GM21723 (cell line): ENCODE data around the gene LY6G5B.
A peak's percentile ranks its signal among the peaks of the same experiment; 100 is the strongest.
"Not testable (repeated sequence)": the region's sequence is repeated elsewhere in the genome, so short reads cannot be mapped to it uniquely, and the experiment has no call there.

Source experiments
- ATAC-seq: cut with Tn5 transposase; IDR thresholded peaks from one replicate; pipeline ENCODE4 v1.9.1; 2021; ENCODE audit warnings: mild to moderate bottlenecking, moderate library complexity; ENCODE audit not compliant: unreplicated experiment

Gene LY6G5B

DNA sequence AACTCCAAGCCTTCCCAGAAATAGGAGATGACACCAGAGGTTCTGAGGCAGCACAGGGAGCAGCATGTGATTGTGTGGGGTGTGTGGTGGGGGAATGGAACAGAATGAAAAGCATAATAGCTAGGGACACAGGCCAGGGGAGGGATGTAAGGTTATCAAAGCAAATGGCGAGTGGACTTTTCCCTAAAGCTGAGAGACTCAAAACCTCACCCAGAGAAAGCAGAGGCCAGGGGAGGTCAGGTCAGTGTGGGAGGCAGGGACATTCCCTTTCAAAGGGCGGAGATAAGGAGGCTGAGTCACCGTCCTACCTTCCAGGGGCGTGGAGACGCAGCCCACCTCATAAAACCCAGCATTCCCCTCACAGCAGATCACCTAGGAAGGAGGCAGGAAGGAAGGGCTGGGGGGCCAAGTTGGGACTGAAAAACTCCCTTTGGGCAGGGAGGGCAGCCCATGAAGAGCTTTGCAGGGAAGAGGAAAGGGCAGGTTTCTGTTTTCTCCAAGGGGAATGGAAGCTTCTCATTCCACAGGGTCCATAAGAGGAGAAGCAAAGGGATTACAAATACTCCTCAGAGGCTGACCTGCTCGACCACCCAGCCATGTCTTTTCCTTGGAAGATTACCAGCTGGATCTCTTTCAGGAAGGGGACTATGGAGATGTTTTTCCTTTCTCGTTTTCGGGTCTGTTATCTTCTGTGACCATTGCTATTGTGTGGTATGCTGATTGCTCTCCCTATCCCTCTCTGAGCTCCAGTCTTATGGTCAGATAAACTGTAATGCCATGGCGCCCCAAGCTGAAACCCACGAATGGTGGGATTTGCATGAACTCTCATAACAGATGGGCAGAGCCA, 20.7 kb downstream of the LY6G5B start:
- no peak for ATAC-seq

DNA sequence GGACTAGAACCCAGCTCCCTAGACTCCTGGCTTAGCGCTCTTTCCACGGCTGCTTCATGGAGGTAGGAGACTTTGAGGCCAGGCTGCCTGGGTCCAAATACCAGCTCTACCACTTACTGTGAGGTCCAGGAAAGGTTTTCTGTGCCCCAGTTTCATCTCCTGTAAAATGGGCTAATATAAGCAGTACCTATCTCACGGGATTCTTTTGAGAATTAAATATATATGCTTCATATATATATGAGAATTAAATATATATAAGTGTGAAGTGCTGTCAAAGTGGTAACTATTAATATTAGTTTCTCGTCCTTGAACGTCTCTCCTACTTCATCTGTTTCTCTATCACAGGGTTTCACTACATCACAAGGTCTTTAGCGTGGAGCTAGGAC, 21.3 kb downstream of the LY6G5B start:
- ATAC-seq = no peak

DNA sequence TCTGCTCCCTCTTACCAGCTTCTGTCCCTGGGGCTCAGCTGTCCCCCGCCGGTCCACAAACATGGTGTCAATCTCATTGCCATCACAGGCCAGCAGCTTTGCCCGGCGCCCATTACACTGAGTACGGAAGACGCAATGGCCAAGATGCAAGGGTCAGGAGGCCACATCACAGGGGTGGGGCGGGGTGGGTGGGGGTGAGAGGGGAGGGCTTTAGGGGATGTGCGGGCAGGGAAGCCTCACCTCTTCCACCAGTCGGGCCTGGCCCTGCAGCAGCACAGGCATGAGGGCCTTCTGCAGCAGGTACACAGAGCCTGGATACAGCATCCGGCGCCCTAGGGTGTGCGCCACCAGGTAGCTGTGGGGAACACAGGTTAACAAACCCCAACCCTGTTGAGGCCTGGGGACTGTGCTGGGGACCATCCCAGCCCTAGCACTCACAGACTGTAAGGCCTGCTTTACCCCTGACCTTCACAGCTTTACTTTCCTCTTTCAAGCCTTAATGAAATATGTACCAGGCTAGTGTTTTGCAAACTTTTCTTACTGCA, 21.9 kb downstream of the LY6G5B start:
- ATAC-seq = no peak

DNA sequence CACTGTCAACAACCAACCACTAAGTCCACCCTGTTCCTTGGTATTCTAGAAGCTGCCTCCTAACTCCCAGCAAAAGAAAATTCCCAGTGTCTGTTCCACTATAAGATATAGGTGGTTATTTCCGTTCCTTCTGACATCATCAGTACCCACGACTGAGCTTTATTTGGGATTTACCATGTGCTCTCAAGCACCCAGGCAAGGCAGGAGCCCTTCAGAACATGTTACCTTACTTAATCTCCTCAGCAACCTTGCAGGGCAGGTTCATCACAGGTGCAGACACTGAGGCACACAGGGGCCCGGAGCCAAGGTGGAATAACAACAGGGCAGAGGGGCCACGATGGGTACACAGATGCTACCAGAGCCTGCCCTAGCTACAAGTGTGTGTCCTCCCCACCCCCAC, 22.6 kb downstream of the LY6G5B start:
- no peak for ATAC-seq

DNA sequence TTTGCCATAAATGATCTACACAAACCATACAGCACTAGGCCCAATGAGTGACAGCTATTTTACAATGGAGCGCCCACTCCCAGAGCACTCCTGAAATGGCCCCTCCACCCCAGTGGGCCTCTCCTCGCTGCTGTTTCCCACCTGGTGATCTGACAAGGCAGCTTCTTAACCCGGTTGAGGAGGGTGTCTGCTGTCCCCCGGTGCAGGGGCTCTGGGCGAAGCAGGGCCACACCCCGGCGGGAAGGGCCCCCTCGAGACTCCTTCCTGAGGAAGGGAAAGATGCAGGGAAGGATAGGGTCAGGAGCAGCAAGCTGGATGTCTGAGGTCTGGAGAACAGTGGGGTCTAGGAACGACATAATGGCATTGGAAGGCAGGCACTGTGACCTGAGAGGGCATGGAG, 23.1 kb downstream of the LY6G5B start:
- no peak for ATAC-seq

DNA sequence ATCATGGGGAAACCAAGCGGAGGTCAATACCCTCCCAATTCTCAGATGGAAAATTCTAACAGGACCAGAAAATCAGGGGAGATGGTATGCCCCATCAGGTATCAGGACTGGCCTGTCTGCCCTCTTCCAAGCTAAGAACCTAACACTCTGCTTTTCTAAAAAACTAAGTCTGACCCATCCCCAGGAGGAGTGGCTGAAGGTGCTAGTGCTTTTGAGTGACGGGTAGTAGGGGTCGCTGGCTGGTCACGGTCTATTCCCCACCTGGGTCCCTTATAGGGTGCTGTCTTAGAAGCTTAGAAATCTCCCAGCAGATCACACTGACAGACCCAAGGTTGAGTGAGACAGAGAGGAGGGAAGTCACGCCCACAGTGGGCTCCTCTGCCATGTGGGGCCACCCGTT, 23.8 kb downstream of the LY6G5B start:
- no peak for ATAC-seq

DNA sequence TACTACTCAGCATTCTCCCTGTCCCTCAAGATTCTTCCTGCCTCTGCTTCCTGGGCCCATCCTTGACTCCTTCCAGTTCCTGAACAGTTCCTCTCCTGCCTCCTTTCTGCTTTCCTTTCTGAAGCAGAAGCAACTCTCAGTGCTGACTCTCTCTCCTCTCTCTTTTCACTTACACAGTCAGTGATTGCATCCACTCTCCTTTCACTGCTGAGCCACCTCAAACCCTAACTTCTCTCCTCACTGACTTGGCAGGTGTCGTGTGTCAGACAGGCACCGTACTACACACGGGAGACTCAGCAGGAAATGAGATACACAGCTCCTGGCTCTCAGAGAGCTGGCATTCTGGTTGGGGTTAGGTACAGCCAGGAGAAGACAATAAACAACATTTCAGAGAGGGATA, 27.8 kb downstream of the LY6G5B start:
- ATAC-seq = no peak

DNA sequence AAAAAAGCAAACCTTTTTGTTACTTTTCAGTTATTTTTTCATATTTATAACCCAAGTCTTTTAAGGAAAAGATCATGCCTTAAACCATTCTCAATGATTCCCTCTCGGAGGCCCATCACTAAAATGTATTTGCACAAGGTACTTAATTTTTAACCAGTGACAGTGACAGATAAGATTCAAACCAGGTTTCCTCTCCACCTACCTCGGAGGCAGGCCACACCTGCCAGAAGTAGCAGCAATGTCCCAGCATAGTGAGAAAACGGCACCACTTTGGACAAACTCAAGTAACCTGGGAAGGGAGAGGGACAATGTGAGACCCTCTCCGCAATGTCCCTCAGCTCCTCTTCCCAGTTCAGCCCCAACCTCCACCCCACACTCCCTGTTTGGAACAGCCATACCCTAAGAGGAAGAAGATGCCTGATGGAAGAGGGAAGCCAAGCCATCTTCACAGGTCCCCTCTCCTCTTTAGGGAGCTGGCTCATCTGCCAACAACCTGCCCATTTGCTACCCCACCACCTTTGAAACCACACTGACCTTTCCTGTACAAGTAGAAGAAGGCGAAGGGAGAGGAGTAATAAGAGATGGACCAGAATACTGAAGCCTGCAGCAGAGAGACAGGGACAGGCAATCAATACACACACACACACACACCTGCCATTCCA, 31.1 kb downstream of the LY6G5B start:
- ATAC-seq = no peak

DNA sequence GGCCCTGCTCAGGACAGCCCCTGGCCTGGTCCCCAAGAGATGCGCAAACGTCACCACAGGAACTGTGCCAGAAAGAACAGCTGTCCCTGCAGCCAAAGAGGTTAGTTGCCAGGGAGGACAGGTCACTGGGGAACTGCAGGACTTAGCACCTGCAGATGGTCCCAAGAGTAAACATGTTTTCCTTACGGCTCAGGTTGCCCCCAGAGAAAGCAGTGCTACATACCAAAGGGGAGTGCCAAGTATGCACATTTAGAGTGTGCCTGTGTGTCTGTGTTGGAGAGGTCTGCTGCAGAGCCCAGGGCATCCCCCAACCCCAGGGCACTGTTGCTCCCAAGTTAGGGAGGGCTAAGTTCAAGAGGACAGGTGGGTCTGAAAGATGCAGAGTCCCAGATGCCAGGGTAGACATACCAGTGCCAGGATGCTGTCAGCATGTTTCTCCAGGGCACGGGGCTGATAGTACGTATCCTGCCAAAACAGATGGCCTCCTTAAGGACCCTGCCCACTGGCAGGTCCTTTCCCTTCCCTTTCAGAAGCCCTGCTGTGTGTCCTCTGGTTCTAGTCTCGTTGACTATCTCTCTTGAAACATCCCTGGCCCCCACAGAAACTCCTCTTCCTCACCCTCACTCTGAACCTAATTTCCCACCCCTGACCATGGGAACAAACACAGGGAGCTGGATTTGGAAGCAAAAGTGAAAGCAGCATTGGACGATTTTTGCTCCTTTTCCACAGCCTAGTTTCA, 32.1 kb downstream of the LY6G5B start:
- no peak for ATAC-seq

DNA sequence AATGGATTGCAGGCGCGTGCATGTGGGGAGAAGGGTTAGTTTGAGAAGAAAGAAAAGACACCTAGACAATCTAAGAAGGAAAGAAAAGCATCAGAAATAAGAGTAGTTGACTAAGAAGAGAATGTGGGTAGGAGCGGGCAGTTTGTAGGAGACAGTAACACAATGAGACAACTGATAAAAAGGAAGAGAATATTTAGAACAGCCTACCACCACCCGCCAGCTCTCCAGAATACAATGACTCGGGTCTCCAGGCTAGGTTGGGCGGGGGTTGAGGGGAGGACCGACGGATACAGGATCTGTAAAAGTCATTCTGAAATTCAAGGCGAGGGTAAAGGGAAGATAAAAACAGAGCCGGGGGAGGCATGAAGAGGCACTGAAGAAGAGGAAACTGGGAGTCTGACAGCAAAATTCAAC, 32.6 kb downstream of the LY6G5B start:
- no peak for ATAC-seq

DNA sequence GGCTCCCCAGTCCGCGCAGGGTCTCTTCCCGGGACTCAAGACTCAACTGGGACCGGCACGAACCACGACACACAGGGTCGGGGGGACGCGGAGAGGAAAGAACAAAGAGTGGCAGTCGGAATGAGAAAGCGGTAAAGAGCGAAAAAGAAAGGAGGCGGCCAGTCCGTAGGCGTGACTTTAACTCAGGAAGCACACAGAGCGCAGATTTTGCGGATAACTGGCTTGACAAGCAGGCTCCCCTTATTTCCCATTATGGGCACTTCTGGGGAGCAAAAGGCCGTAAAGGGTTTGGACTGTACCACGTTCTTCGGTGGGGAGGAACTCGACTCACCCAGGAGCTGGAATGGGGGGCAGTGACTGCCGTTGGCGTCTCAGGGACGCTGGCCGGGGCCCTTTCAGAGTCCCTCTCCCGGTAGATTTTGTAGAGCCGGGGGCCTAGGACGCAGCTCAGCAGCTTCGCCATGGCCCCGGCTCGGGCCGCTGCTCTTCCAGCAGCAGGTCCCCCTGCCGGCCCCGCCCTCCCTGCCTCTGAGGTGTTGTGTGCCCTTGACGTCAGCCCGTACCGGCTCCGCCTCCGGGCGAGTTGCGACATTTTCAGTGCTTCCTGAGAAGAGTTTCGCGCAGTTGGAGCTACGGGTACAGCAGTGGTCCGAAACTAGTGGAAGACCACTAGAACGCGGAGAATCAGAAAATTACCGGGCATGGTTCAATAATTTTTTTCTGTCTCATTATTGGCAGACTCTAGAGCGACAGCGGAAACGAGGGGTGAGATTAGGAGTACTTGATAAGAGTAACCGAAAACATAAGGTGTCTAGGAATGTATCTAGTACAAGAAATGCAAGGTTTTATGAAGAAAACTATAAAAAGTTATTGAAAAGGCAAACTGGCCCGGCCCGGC, 33.3 kb downstream of the LY6G5B start, which contains the start of gene ABHD16A:
Gene ABHD16A, minus strand, starts transcription at position 506 of the 898 bp plus-strand sequence. Its CDS starts 43 bp downstream, at position 463.
- peak; percentile 87 for ATAC-seq

DNA sequence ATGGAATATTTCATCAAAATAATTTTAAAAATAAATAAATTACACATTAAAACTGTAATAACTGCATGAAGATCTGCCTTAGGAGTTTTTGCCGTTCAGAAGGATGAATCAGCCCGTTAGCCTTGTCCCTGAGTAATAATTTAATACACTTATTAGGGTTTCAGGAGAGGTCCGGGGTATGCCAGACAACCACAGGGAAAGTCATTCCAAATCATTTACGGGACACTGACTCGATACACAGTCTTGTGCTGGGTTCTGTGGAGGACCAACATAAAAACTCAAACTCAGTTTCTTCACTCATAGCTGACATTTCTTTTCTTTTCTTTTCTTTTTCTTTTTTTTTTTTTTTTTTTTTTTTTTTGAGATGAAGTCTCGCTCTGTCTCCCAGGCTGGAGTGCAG, 36.2 kb downstream of the LY6G5B start:
- no peak for ATAC-seq

DNA sequence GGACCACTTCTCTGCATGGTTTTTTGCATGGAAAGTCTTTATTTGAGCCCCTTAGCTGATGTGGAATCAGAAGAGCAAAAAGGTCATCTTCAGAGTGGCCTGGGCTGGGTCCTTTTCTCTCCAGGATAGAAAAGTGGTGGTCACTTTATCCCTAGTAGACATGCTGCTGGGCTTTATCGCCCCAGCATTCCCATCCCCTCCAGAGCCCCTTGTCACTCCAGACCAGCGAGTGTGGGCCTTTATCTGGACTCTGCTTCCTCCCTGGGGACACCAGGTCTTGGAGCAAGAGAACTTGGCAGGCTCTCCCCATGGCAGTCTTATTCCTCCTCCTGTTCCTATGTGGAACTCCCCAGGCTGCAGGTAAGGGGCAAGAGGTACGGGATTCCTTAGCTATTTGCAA, 36.8 kb downstream of the LY6G5B start, which contains the start of gene LY6G6F:
Gene LY6G6F, plus strand, starts transcription at position 268 of the 400 bp plus-strand sequence. Its CDS starts 41 bp downstream, at position 309.
- no peak for ATAC-seq

DNA sequence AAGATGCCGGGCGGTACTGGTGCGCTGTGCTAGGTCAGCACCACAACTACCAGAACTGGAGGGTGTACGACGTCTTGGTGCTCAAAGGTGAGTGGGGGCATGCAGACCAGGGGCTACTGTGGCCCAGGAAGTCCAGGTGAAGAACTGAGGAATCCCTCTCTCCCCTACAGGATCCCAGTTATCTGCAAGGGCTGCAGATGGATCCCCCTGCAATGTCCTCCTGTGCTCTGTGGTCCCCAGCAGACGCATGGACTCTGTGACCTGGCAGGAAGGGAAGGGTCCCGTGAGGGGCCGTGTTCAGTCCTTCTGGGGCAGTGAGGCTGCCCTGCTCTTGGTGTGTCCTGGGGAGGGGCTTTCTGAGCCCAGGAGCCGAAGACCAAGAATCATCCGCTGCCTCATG, 37.9 kb downstream of the LY6G5B start:
- no peak for ATAC-seq

DNA sequence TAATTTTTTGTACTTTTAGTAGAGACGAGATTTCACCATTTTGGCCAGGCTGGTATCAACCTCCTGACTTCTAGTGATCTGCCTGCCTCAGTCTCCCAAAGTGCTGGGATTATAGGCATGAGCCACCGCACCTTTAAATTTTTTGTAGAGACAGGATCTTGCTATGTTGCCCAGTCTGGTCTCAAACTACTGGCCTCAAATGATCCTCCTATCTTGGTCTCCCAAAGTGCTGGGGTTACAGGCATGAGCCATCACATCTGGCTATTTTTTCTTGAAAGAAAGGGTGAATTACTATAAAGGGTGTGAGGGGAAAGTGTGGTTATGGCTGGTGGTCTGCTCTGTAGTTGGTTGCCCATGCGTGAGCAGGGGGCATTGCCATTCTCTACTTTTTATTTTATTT, 38.4 kb downstream of the LY6G5B start:
- no peak for ATAC-seq

DNA sequence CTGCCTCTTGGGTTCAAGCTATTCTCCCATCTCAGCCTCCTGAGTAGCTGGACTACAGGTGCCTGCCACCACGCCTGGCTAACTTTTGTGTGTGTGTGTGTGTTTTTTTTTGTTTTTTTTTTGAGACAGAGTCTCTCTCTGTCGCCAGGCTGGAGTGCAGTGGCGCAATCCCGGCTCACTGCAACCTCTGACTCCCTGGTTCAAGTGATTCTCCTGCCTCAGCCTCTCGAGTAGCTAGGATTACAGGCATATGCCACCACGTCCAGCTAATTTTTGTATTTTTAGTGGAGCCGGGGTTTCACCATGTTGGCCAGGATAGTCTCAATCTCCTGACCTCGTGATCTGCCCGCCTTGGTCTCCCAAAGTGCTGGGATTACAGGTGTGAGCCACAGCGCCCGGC, 39.4 kb downstream of the LY6G5B start:
- ATAC-seq = not testable (repeated sequence)

DNA sequence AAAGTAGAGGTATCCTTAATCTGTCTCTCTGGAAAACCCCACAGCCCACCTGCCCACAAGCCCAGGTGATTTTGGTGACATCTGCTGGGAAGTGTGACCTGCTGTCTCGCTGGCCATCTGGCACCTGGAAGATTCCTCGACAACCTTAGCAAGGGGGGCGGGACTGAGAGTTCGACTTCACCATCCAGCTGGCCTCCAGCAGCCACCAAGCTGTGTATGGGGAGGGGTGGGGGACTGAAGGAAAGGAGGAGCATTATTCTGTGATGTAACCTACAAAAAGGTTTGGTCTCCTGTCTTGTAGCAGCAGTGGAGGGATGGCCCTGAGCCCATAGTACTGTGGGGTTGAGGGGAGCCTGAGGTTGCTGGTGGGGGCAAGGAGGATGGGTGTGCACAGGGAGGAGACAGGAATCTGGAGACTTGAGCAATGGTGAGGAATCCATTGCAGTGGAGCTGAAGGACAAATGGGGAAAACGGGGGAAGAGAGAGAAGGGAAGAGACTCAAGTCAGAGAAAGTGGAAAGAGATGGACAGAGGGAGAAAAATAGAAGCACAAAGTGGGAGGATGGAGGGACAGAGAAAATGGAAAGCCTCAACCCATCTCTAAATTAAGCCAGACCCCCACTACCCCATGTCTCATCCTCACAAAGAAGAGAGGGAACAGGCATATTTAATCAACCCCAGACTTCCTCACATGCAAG, 40.9 kb downstream of the LY6G5B start:
- ATAC-seq = no peak

DNA sequence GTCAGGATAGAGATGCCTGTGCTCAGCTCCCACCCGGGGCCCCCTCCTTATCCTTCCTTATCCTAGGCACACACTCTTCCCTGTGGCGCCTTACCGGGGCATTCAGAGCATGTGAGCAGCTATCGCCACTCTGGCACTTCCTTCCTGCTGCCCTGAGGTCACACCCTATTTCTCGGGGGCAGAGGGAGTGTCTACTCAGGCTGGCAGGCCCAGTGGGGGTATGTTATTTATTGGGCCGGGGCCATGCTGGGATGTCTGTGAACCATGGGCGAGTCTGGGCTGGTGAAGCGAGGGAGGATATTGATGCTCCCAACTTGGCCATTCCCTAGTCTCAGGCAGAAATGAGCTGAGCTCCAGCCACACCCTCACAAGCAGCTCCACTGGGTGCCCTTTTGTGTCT, 41.5 kb downstream of the LY6G5B start:
- no peak for ATAC-seq

DNA sequence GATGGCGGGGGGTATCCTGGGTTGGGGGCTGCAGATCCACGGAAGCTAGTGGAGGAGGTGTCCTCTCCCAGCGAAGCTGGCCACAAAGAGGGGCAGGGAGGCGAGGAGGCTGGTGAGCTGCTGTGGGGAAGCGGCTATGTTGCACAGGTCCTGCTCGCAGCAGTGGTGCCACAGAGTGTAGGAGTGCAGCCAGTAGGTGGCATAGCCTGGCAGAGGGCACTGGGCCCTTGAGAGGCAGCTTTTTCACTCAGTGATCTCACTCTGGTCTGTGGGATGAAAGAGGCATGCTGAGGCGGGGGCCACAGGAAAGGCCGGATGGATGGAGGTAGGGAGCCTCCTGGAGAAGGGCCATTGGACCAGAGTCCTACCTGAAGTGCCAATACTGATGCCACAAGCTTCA, 42.5 kb downstream of the LY6G5B start:
- ATAC-seq = no peak

DNA sequence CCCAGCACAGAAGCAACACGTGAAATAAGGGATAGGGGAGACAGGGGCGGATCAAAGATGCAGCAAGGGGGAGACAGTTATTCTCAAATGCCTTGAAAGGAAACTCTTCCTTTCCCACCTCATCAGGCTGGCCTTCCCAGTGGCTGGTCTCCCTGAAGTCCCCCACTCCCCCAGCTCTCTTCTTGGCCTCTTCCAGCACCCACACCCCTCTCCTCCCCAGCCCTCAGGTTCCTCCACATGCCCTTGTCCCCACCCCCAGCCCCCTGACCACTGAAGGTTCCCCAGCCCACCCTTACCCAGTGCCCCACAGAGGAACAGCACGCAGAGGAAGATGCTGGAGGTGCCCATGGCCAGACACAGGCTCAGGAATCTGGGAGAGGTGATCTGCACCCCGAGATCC, 43.7 kb downstream of the LY6G5B start:
- ATAC-seq = no peak
